K562 (cell line): Measurements from ENCODE around the gene KCND1. TPM values are rescaled to one million over a fixed set of nuclear protein-coding genes. Genes with fewer than 3 reads are reported as not detected.

Experiments
- ARID3A ChIP-seq: IDR thresholded peaks from 2 replicates; pipeline ENCODE4 v1.6.1; 2012; ENCODE audit warnings: low read depth, low read length, improper control_type of control experiment, borderline replicate concordance
- HDAC1 ChIP-seq, 2 experiments: fragments of 450-650 bp; IDR thresholded peaks; 2 replicates each; pipeline ENCODE4 v1.6.1; 2016 to 2017; ENCODE audit warnings: inconsistent platforms in 1 of 2, mild to moderate bottlenecking in 1 of 2, moderate library complexity in 1 of 2
- HMG20A ChIP-seq: fragments of 450-650 bp; formaldehyde crosslinking; conservative IDR thresholded peaks from 2 replicates; pipeline ENCODE4 v1.4.0; 2020; ENCODE audit warnings: mild to moderate bottlenecking, mixed read lengths
- PHB2 ChIP-seq: fragments of 450-650 bp; IDR thresholded peaks from 2 replicates; pipeline ENCODE4 v1.6.1; 2017; ENCODE audit warnings: low read depth
- PRDM10 ChIP-seq: fragments of 450-650 bp; IDR thresholded peaks from 2 replicates; pipeline ENCODE4 v1.6.1; 2018; ENCODE audit not compliant: partially characterized antibody
- SIX5 ChIP-seq, 2 experiments: IDR thresholded peaks; 2 replicates each; pipeline ENCODE4 v1.6.1; 2011; ENCODE audit warnings: low read length in 2 of 2, borderline replicate concordance in 1 of 2, low read depth in 1 of 2, mild to moderate bottlenecking in 1 of 2, moderate library complexity in 1 of 2; ENCODE audit not compliant: insufficient read depth in 1 of 2
- TEAD2 ChIP-seq: fragments of 450-650 bp; IDR thresholded peaks from 2 replicates; pipeline ENCODE4 v1.6.1; 2016; ENCODE audit warnings: missing genetic modification characterization, control low read depth, missing compliant biosample characterization
- ZNF165 ChIP-seq: fragments of 250-450 bp; sonication (Bioruptor Pico); IDR thresholded peaks from 2 replicates; pipeline ENCODE4 v1.4.0; 2020; ENCODE audit warnings: borderline replicate concordance
- ZNF318 ChIP-seq, 2 experiments: fragments of 450-650 bp; IDR thresholded peaks; 2 replicates each; pipeline ENCODE4 v1.6.1; 2016; ENCODE audit warnings: mild to moderate bottlenecking in 2 of 2, borderline replicate concordance in 1 of 2, low read depth in 1 of 2, moderate library complexity in 1 of 2
- polyA plus RNA-seq, 8 experiments: library from polyadenylated mRNA; depleted of rRNA in 4 of 8; stranded (reverse) in 5 of 8; unstranded in 3 of 8; fragments of >200 nt; fragmentation: Nextera tagmentation in 2 of 8; fragmentation: Illumina TruSeq in 1 of 8; extraction: Ambion mirVana in 2 of 8; extraction: Trizol in 1 of 8; gene quantifications; 2 replicates each; pipeline versions ENCODE4 v1.2.1 to v1.2.3, GENCODE V29; 2011 to 2014; ENCODE audit warnings: inconsistent platforms in 1 of 8, missing spikeins in 1 of 8
- total RNA-seq, 7 experiments: library from RNA; depleted of rRNA in 6 of 7; stranded (reverse); fragments of >200 nt in 6 of 7; fragmentation: Illumina TruSeq in 2 of 7; extraction: Trizol in 2 of 7; gene quantifications; 2 replicates each; pipeline versions ENCODE4 v1.2.1 to v1.2.3, GENCODE V29; 2011 to 2021; ENCODE audit warnings: low replicate concordance in 1 of 7

Gene KCND1
- total and polyA plus RNA-seq, 9 of the 15 experiments (the other 6 are each of a cell fraction or from before 2014, with no cell fraction given): 0.06 to 0.83 (median 0.39) TPM; not detected in 1

DNA sequence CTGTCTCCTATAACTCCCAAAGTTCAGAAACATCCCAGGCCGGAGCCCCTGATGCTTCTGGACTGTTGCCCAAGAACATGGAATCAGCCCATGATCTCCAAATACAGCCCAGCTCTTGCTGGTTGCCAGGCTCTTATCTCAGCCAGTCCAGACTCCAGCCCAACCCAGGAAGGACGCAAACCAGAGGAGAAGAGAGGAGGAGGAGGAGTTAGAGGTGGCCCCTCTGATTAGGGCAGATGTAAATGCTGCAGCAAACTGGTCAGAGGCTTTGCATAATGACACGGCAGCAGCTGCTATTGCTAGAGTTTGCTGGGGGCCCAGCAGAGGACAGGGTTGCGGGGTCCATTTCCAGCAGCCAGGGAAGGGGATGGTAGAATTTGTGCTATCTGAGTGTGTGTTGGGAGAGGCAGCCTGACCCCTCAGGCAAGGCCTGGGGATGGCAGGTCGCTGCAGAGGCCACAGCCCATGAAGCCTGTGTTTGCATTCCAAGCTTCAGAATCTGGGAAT lies 10.0 kb downstream of the KCND1 start (continued):
- TF ChIP-seq ARID3A: no peak
- TF ChIP-seq TEAD2: no peak
- no peak for TF ChIP-seq ZNF318 (IDR thresholded peaks at IDR 0.05; ENCODE audit: borderline replicate concordance in 1 of 2, low read depth in 1 of 2)
- TF ChIP-seq HDAC1 (IDR thresholded peaks at IDR 0.05): peak in 1 of 2 experiments; percentile 41; a peak in 2 of 4 replicates
- no peak for TF ChIP-seq PHB2
- no peak for TF ChIP-seq HMG20A (CRISPR knock-in tag)
- TF ChIP-seq PRDM10: peak; percentile 60
- TF ChIP-seq ZNF165 (CRISPR knock-in tag): no peak
- TF ChIP-seq SIX5 (IDR thresholded peaks at IDR 0.05; ENCODE audit: borderline replicate concordance in 1 of 2, insufficient read depth in 1 of 2, low read depth in 1 of 2, low read length in 2 of 2): no peak
